B cell (primary cell): ENCODE measurements around the gene PPP2R5D.

Experiments
- EZH2 ChIP-seq: IDR thresholded peaks from 2 replicates; pipeline ENCODE4 v1.6.1; 2012; ENCODE audit warnings: borderline replicate concordance, low read depth, mild to moderate bottlenecking, moderate library complexity, low read length; ENCODE audit not compliant: insufficient read depth, poor library complexity, severe bottlenecking
- TF ChIP-seq, protein P1 (sequence below): fragments of 200-600 bp; IDR thresholded peaks from one replicate; pipeline ENCODE4 v1.8.0; 2022; ENCODE audit warnings: antibody characterized with exemption, mild to moderate bottlenecking

DNA sequence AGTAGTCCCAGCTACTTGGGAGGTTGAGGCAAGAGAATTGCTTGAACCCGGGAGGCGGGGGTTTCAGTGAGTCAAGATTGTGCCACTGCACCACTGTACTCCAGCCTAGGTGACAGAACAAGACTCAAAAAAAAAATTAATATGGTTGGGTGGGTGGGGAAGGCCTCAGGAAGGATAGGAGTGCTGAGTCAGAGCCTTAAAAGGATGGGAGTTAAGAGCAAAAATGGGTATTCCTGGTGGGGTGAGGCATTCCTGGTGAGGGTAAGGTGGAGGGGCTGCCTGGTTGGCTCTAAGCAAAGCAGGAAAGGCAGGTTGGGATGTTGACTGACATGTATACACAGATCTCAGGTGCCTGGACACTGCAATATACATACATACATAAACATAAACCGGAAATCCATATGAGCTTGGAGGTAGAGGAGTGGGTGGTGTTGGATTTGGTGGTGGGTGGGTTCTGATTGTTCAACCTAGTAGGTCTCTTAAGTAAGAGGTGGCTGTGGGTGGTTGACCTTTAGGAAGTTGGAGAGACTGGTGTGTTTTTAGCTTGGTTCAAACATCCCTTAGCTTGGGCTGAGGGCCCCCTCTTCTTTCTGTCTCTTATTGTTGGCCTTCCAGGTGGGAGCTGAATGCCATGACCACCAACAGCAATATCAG, 35.8 kb downstream of the PPP2R5D start:
- TF ChIP-seq, protein P1, sequence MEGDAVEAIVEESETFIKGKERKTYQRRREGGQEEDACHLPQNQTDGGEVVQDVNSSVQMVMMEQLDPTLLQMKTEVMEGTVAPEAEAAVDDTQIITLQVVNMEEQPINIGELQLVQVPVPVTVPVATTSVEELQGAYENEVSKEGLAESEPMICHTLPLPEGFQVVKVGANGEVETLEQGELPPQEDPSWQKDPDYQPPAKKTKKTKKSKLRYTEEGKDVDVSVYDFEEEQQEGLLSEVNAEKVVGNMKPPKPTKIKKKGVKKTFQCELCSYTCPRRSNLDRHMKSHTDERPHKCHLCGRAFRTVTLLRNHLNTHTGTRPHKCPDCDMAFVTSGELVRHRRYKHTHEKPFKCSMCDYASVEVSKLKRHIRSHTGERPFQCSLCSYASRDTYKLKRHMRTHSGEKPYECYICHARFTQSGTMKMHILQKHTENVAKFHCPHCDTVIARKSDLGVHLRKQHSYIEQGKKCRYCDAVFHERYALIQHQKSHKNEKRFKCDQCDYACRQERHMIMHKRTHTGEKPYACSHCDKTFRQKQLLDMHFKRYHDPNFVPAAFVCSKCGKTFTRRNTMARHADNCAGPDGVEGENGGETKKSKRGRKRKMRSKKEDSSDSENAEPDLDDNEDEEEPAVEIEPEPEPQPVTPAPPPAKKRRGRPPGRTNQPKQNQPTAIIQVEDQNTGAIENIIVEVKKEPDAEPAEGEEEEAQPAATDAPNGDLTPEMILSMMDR, result no peak
- TF ChIP-seq EZH2, result no peak
